Measurements from ENCODE around the gene S100A12.

Gene S100A12

GRCh38 chr1:153393926-153394325, 18.5 kb upstream of the S100A12 start:
- DNase-seq = no peak
- Histone ChIP-seq H3K36me3 (replicated peaks) (no peaks in the 10 kb centered on the region), H3K4me3 (ENCODE audit: low read depth, low read length) (no peak overlapping the region), H3K27ac (no peak overlapping the region), H3K27me3 (replicated peaks) (no peaks in the 10 kb centered on the region)
- in situ Hi-C loops (cut with HindIII; ENCODE audit: low pct_ligation_motif_present, low sequenced_read_pairs) = no loop called here
- no peak for TF ChIP-seq CTCF (IDR thresholded peaks at IDR 0.05; ENCODE audit: low read depth, low read length, missing control alignments)

GRCh38 chr1:153392822-153393221, 17.4 kb upstream of the S100A12 start:
- no peak for DNase-seq
- no peaks in the 10 kb centered on the region for H3K36me3 ChIP-seq (replicated peaks)
- H3K4me3 ChIP-seq (ENCODE audit: low read depth, low read length) = no peak overlapping the region
- H3K27ac ChIP-seq = no peak overlapping the region
- in situ Hi-C loops (cut with HindIII; ENCODE audit: low pct_ligation_motif_present, low sequenced_read_pairs) = no loop called here
- TF ChIP-seq CTCF (IDR thresholded peaks at IDR 0.05; ENCODE audit: low read depth, low read length, missing control alignments) = no peak
- no peaks in the 10 kb centered on the region for H3K27me3 ChIP-seq (replicated peaks)

GRCh38 chr1:153392258-153392657, 16.8 kb upstream of the S100A12 start:
- H3K27me3 ChIP-seq (replicated peaks) = no peaks in the 10 kb centered on the region
- no peak for TF ChIP-seq CTCF (IDR thresholded peaks at IDR 0.05; ENCODE audit: low read depth, low read length, missing control alignments)
- no peak overlapping the region for H3K27ac ChIP-seq
- in situ Hi-C loops (cut with HindIII; ENCODE audit: low pct_ligation_motif_present, low sequenced_read_pairs) = no loop called here
- no peak for DNase-seq
- no peak overlapping the region for H3K4me3 ChIP-seq (ENCODE audit: low read depth, low read length)
- no peaks in the 10 kb centered on the region for H3K36me3 ChIP-seq (replicated peaks)

- no peak for TF ChIP-seq CTCF (IDR thresholded peaks at IDR 0.05; ENCODE audit: low read depth, low read length, missing control alignments)
- in situ Hi-C loops (cut with HindIII; ENCODE audit: low pct_ligation_motif_present, low sequenced_read_pairs) = no loop called here
- no peak within 1 kb of the TSS for H3K27ac ChIP-seq
- no peak for DNase-seq
- H3K36me3 ChIP-seq (replicated peaks) = no peaks in the 10 kb centered on the region
- no peaks in the 10 kb centered on the region for H3K27me3 ChIP-seq (replicated peaks)
- no peak within 1 kb of the TSS for H3K4me3 ChIP-seq (ENCODE audit: low read depth, low read length)
These were observed 15.7 kb upstream of the S100A12 start, which contains the start of gene S100A8 for GRCh38 chr1:153390938-153391710. S100A8 (minus strand) TSS chr1:153391073; CDS start chr1:153390535, 538 bp downstream.

GRCh38 chr1:153389973-153390879, 14.8 kb upstream of the S100A12 start:
- in situ Hi-C loops (cut with HindIII; ENCODE audit: low pct_ligation_motif_present, low sequenced_read_pairs) = no loop called here
- H3K27ac ChIP-seq = no peak overlapping the region
- H3K27me3 ChIP-seq (replicated peaks) = no peaks in the 10 kb centered on the region
- DNase-seq = no peak
- H3K4me3 ChIP-seq (ENCODE audit: low read depth, low read length) = no peak overlapping the region
- no peak for TF ChIP-seq CTCF (IDR thresholded peaks at IDR 0.05; ENCODE audit: low read depth, low read length, missing control alignments)
- H3K36me3 ChIP-seq (replicated peaks) = no peaks in the 10 kb centered on the region
